Measurements from ENCODE around the gene ANKS1B. TPM values are rescaled to one million over a fixed set of nuclear protein-coding genes. Genes with fewer than 3 reads are reported as not detected.

Gene ANKS1B
- total RNA-seq, 1 experiment from 2014 or later = 9.7 TPM

GRCh38 chr12:99152337-99152736 lies 832.4 kb downstream of the ANKS1B start:
- no TSS peak for BruUV-seq (replicated peaks)
- no peak for DNase-seq (ENCODE audit: low read depth, low spot score)
- ATAC-seq = no peak
- Histone ChIP-seq H3K4me3 (ENCODE audit: low read depth in 2 of 2, low read length in 2 of 2) (no peak overlapping the region), H3K27me3 (ENCODE audit: control insufficient read depth, insufficient read depth, low read length) (no peaks in the 10 kb centered on the region), H3K36me3 (ENCODE audit: control insufficient read depth, insufficient read depth, low read length) (no peaks in the 10 kb centered on the region), H3K27ac (ENCODE audit: low read length) (no peak overlapping the region), H3K4me1 (ENCODE audit: control insufficient read depth, insufficient read depth, low read length) (no peaks in the 10 kb centered on the region), H3K9me3 (ENCODE audit: control insufficient read depth, insufficient read depth, low read depth, low read length) (no peaks in the 10 kb centered on the region)
- CTCF ChIA-PET = no interaction called here
- intact Hi-C loops (cut with micrococcal nuclease; ENCODE audit: unreplicated experiment) (no loop called here), in situ Hi-C loops (cut with HindIII; ENCODE audit: low pct_unique_long_range_greater_than_20kb, low sequenced_read_pairs) (no loop called here)
- TF ChIP-seq, protein P1, sequence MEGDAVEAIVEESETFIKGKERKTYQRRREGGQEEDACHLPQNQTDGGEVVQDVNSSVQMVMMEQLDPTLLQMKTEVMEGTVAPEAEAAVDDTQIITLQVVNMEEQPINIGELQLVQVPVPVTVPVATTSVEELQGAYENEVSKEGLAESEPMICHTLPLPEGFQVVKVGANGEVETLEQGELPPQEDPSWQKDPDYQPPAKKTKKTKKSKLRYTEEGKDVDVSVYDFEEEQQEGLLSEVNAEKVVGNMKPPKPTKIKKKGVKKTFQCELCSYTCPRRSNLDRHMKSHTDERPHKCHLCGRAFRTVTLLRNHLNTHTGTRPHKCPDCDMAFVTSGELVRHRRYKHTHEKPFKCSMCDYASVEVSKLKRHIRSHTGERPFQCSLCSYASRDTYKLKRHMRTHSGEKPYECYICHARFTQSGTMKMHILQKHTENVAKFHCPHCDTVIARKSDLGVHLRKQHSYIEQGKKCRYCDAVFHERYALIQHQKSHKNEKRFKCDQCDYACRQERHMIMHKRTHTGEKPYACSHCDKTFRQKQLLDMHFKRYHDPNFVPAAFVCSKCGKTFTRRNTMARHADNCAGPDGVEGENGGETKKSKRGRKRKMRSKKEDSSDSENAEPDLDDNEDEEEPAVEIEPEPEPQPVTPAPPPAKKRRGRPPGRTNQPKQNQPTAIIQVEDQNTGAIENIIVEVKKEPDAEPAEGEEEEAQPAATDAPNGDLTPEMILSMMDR (IDR thresholded peaks at IDR 0.05) = no peak
- TF ChIP-seq POLR2AphosphoS5 (IDR thresholded peaks at IDR 0.05; ENCODE audit: low read depth, low read length) (no peak), SIN3A (IDR thresholded peaks at IDR 0.05; ENCODE audit: borderline replicate concordance, insufficient read depth, low read depth, low read length) (no peak), TCF7L2 (IDR thresholded peaks at IDR 0.05; ENCODE audit: low read depth, low read length) (no peak)
- TF ChIP-seq, protein P2, sequence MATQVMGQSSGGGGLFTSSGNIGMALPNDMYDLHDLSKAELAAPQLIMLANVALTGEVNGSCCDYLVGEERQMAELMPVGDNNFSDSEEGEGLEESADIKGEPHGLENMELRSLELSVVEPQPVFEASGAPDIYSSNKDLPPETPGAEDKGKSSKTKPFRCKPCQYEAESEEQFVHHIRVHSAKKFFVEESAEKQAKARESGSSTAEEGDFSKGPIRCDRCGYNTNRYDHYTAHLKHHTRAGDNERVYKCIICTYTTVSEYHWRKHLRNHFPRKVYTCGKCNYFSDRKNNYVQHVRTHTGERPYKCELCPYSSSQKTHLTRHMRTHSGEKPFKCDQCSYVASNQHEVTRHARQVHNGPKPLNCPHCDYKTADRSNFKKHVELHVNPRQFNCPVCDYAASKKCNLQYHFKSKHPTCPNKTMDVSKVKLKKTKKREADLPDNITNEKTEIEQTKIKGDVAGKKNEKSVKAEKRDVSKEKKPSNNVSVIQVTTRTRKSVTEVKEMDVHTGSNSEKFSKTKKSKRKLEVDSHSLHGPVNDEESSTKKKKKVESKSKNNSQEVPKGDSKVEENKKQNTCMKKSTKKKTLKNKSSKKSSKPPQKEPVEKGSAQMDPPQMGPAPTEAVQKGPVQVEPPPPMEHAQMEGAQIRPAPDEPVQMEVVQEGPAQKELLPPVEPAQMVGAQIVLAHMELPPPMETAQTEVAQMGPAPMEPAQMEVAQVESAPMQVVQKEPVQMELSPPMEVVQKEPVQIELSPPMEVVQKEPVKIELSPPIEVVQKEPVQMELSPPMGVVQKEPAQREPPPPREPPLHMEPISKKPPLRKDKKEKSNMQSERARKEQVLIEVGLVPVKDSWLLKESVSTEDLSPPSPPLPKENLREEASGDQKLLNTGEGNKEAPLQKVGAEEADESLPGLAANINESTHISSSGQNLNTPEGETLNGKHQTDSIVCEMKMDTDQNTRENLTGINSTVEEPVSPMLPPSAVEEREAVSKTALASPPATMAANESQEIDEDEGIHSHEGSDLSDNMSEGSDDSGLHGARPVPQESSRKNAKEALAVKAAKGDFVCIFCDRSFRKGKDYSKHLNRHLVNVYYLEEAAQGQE (IDR thresholded peaks at IDR 0.05; ENCODE audit: insufficient read depth in 1 of 2, low read depth in 2 of 2, low read length in 1 of 2) = no peak
- POLR2A ChIA-PET = no interaction called here

DNA sequence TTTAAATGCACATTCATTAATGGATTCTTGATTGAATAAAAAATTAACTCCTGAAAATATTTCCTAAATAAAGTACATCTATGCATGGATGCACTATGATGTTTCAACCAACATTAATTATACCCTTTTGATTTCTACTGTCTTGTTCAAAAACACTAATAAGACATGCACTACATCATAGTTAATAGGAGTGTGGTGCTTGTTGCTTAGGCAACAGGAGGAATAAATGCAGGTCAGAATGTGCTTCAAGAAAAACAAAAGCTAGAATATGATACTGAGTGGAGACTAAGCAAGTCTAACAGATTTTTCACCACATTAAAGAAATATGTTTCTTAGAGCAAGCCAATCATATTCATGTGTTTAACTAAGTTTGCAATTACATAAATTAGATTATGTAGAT lies 833.0 kb downstream of the ANKS1B start:
- no peak for ATAC-seq
- DNase-seq (ENCODE audit: low read depth, low spot score) = no peak
- in situ Hi-C loops (cut with HindIII; ENCODE audit: low pct_unique_long_range_greater_than_20kb, low sequenced_read_pairs) = no loop called here
- intact Hi-C loops (cut with micrococcal nuclease; ENCODE audit: unreplicated experiment) = no loop called here
- H3K36me3 ChIP-seq (ENCODE audit: control insufficient read depth, insufficient read depth, low read length) = no peaks in the 10 kb centered on the region
- CTCF ChIA-PET = no interaction called here
- H3K4me3 ChIP-seq (ENCODE audit: low read depth in 2 of 2, low read length in 2 of 2) = no peak overlapping the region
- POLR2A ChIA-PET = no interaction called here
- TF ChIP-seq, protein P1 (IDR thresholded peaks at IDR 0.05) = no peak
- TF ChIP-seq, protein P2 (IDR thresholded peaks at IDR 0.05; ENCODE audit: insufficient read depth in 1 of 2, low read depth in 2 of 2, low read length in 1 of 2) = no peak
- TF ChIP-seq POLR2AphosphoS5 (IDR thresholded peaks at IDR 0.05; ENCODE audit: low read depth, low read length) (no peak), TCF7L2 (IDR thresholded peaks at IDR 0.05; ENCODE audit: low read depth, low read length) (no peak), SIN3A (IDR thresholded peaks at IDR 0.05; ENCODE audit: borderline replicate concordance, insufficient read depth, low read depth, low read length) (no peak)
- no peak overlapping the region for H3K27ac ChIP-seq (ENCODE audit: low read length)
- no peaks in the 10 kb centered on the region for H3K4me1 ChIP-seq (ENCODE audit: control insufficient read depth, insufficient read depth, low read length)
- H3K27me3 ChIP-seq (ENCODE audit: control insufficient read depth, insufficient read depth, low read length) = no peaks in the 10 kb centered on the region
- no peaks in the 10 kb centered on the region for H3K9me3 ChIP-seq (ENCODE audit: control insufficient read depth, insufficient read depth, low read depth, low read length)
- no TSS peak for BruUV-seq (replicated peaks)
